SHP77 treated with DMSO at 0.1 percent for 48 hours (cell line): ENCODE data around the gene FBXL16.
"Not testable (repeated sequence)": the region's sequence is repeated elsewhere in the genome, so short reads cannot be mapped to it uniquely, and the experiment has no call there.

ENCODE experiments used
- DNase-seq: peaks from one replicate; lab custom pipeline; 2025; lab: John Stamatoyannopoulos, UW

The FBXL16 gene

GRCh38 chr16:705431-706188 is at the start of gene FBXL16:
TSS of gene FBXL16 (minus strand) at chr16:705801. CDS start at chr16:697405, 8,396 bp downstream.
- DNase-seq, result no peak

GRCh38 chr16:754656-755055 is 49.1 kb upstream of the FBXL16 start:
- DNase-seq, result no peak

- DNase-seq, result not testable (repeated sequence)
These were observed 48.6 kb upstream of the FBXL16 start for GRCh38 chr16:754121-754607.

- DNase-seq, result no peak
These were observed 46.4 kb upstream of the FBXL16 start for GRCh38 chr16:752007-752312.

GRCh38 chr16:751152-752006 is 45.8 kb upstream of the FBXL16 start:
- no peak for DNase-seq

GRCh38 chr16:750485-750884 is 44.9 kb upstream of the FBXL16 start:
- no peak for DNase-seq

GRCh38 chr16:749010-749409 is 43.4 kb upstream of the FBXL16 start:
- no peak for DNase-seq

GRCh38 chr16:747978-748746 is 42.6 kb upstream of the FBXL16 start:
- no peak for DNase-seq

GRCh38 chr16:746637-747036 is 41.0 kb upstream of the FBXL16 start:
- DNase-seq, result no peak

GRCh38 chr16:745739-746138 is 40.1 kb upstream of the FBXL16 start:
- no peak for DNase-seq

GRCh38 chr16:743794-744500 is 38.3 kb upstream of the FBXL16 start:
- no peak for DNase-seq

- DNase-seq, result not testable (repeated sequence)
These were observed 37.3 kb upstream of the FBXL16 start for GRCh38 chr16:742894-743293.

GRCh38 chr16:741986-742629 is 36.5 kb upstream of the FBXL16 start:
- DNase-seq, result no peak

GRCh38 chr16:740764-741505 is 35.3 kb upstream of the FBXL16 start, which contains the start of gene CIAO3:
TSS of gene CIAO3 (minus strand) at chr16:740997. CDS start at chr16:740985, 12 bp downstream.
- DNase-seq, result peak; percentile 45

GRCh38 chr16:740459-740763 is 34.8 kb upstream of the FBXL16 start:
- DNase-seq, result no peak

- no peak for DNase-seq
These were observed 34.2 kb upstream of the FBXL16 start for GRCh38 chr16:739560-740458.

- DNase-seq, result no peak
These were observed 31.4 kb upstream of the FBXL16 start for GRCh38 chr16:736936-737481.

- no peak for DNase-seq
These were observed 30.4 kb upstream of the FBXL16 start for GRCh38 chr16:735982-736453.
